Stimulated activated CD8-positive, alpha-beta memory T cell treated with anti-CD3 and anti-CD28 coated beads, Interleukin-7, amount 100 ng/mL, for 1 hour (primary cell): Measurements from ENCODE around the gene PIK3CG.
"Not testable (repeated sequence)": the region's sequence is repeated elsewhere in the genome, so short reads cannot be mapped to it uniquely, and the experiment has no call there.

Experiments used
- DNase-seq, 2 donors: peaks; one replicate each; pipeline ENCODE4 v3.0.0-alpha.2; 2020; ENCODE audit warnings: low read depth in 2 of 2

Gene PIK3CG

GRCh38 chr7:106938122-106938521 is 73.0 kb downstream of the PIK3CG start:
- DNase-seq = not testable (repeated sequence)

GRCh38 chr7:106938803-106939202 is 73.7 kb downstream of the PIK3CG start:
- no peak for DNase-seq

- no peak for DNase-seq
These were observed 79.1 kb downstream of the PIK3CG start for GRCh38 chr7:106944035-106944665.

GRCh38 chr7:106947244-106947728 is 82.2 kb downstream of the PIK3CG start:
- DNase-seq = no peak

GRCh38 chr7:106952001-106952657 is 87.0 kb downstream of the PIK3CG start:
- DNase-seq = no peak

GRCh38 chr7:106952658-106953231 is 87.7 kb downstream of the PIK3CG start:
- no peak for DNase-seq

- DNase-seq = no peak
These were observed 89.8 kb downstream of the PIK3CG start for GRCh38 chr7:106954840-106955239.

GRCh38 chr7:106955857-106956256 is 90.8 kb downstream of the PIK3CG start:
- DNase-seq = not testable (repeated sequence)
